Measurements from ENCODE around the gene EHD3.

EHD3 gene

DNA sequence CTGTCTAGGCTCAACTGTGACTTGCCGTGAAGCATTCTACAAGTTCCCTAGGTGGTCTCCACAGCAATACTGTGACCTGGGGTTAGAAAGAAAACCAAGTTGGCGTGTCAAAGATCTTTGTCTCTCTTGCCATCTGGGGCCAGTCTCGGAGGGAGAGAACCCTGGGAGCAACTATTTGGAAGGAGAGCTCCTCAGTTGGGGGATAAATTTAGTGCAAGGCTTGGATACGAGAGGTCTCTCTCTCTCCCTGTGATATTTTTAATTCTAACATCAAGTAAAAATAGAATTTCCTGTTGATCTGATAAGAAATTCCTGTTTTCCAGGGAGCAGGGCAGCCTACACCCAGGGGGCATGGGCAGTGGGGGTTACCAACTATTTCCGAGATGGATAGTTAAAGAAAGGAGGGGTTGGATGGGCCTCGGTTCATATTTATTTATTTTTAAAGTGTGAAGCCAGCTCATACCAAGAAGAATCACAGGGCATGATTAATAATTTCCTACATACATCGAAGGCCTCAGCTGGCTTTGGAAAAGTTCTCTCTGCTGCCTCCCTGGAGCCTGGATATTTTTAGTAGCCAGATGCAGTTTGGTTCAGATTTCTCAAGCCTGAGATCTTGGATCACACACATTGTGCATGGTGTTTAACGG lies 62.8 kb downstream of the EHD3 start:
- no peak for DNase-seq

- no peak for DNase-seq
These were observed 63.8 kb downstream of the EHD3 start for GRCh38 chr2:31297751-31298150.

GRCh38 chr2:31299547-31299946 lies 65.6 kb downstream of the EHD3 start:
- no peak for DNase-seq

- no peak for DNase-seq
These were observed 66.4 kb downstream of the EHD3 start for GRCh38 chr2:31300309-31300708.

DNA sequence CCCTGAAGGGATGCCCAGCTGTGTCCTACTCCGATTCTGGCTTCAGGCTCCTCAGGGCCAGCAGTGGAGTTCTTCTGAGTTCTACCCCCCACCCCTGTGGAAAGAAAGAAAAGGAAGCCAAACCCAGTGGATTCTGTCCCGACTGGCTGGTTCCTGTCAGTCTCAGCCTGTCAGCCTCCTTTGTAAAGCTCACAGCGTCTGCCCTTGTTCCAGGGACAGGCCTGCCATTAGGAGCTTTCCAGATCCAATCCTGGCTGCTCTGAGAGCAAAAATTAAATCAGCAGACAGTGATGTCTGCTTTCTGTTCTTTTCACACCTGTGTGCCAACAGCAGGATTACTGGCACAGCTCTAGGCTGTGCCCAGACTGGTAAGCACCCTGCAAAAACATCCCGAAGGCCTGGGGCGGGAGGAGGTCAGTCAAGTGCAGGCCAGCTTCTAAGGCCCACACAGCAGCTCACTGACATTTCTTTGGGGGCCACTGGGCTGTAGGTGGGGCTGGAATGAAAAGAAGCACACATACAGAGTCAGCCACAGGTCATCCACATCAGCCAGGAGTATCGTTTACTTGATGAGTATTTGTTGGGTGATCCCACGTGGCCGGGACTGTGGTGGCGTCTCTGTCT lies 69.1 kb downstream of the EHD3 start:
- no peak for DNase-seq

- no peak for DNase-seq
These were observed 70.9 kb downstream of the EHD3 start for GRCh38 chr2:31304816-31305215.

GRCh38 chr2:31312898-31313297 lies 78.9 kb downstream of the EHD3 start:
- DNase-seq: no peak

- no peak for DNase-seq
These were observed 80.8 kb downstream of the EHD3 start for GRCh38 chr2:31314761-31315160.

DNA sequence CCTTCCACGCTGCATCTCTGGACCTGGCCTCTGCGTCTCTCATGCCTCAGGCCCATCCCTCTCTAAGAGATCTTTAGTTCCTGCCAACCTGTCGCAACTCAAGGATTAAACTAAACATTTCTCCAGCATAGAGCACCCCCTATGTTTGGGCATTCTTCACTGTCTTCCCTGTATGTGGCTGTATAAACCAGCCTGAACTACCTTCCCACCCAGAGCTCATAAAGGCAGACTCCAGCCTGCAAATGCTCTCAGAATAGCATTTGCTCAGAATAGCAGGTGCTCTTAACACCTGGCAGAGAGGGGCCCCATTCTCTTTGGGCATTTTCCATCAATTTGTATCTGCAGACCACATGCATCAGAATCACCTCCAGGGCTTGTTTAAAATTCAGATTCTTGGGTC lies 83.4 kb downstream of the EHD3 start:
- no peak for DNase-seq

DNA sequence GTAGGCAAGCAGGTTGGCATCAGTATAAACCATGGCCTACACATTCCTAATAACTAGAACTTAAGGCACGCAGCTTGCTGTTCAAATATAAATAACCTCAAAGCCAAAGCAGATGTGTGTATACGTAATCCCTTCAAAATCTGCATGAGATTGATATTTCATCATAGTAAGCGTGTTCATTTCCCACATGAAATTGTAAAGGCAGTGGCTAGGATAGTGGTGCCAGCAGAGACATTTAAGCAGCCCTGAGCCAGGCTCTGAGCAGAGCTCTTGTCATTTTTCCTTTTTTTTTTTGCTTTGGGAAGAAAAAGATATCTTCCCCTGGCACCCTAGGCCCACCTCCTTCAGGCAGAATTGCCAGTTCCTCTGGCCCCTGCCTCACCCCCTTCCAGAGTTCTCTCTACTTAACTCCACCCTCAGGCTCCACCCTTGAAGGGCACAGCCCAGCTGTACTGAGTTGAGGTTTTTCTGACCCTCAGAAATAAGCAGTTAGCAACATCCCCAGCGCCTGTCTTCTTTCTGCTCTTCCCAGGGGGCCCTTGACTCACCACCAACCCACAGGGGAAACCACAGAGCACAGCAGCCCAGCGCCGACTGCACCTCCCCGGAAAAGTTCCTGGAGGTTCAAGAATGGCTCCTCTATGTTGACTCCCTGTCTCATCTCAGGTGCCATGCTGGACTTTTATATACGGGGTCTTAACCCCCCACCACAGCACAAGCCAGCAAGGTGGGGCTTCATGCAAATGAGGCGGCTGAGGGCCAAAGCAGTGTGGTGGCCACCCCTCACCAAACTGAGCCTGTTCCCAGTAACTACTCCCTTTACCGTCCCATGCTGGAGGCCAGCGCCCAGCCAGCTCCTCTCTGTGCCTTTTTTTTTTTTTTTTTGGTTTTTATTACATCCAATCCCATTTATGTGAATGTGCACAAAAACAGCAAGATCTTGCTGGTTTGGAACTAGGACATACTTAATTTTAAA lies 84.7 kb downstream of the EHD3 start:
- no peak for DNase-seq
